HG03565 (cell line): Measurements from ENCODE around the gene MIB1.

ENCODE experiments used
- ATAC-seq: cut with Tn5 transposase; IDR thresholded peaks from one replicate; pipeline ENCODE4 v1.9.1; 2021; ENCODE audit warnings: mild to moderate bottlenecking, moderate library complexity; ENCODE audit not compliant: unreplicated experiment

Gene MIB1

DNA sequence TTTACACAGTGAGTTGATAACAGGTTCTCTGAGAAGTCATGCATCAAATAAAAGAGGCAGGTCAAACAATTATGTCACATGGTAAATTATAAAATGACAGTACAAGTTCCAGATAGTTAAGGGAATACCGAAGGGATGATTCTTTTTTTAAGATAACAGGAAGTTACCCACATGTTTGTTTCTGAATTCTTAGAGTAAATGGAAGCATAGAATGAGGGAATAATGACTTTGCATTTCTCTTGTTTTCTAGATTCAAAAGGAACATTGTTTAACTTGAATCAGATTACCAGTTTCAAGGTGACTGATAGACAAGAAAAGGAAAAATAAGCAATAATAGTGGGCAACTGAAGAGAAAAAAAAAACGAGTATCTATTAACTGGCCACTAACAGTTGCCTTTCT lies 124.5 kb downstream of the MIB1 start:
- no peak for ATAC-seq

- no peak for ATAC-seq
Observed at GRCh38 chr18:21868770-21869169, 128.2 kb downstream of the MIB1 start.

DNA sequence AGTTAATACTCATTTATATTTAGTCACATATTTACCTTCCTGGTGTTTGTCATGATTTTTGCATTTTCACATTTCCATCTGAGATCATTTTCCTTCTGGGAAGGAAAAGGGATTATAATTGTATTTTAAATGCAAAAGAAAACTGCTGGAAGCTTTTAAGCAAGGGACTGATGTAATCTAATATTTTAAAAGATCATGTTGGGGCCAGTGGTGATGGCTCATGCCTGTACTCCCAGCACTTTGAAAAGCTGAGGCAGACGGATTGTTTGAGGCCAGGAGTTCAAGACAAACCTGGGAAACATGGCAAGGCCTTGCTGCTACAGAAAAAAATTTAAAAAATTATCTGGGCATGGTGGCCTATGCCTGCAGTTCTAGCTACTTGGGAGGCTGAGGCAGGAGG lies 149.0 kb downstream of the MIB1 start:
- no peak for ATAC-seq

GRCh38 chr18:21894619-21895367 lies 154.2 kb downstream of the MIB1 start:
- ATAC-seq = no peak

GRCh38 chr18:21896732-21897336 lies 156.2 kb downstream of the MIB1 start:
- ATAC-seq = no peak

DNA sequence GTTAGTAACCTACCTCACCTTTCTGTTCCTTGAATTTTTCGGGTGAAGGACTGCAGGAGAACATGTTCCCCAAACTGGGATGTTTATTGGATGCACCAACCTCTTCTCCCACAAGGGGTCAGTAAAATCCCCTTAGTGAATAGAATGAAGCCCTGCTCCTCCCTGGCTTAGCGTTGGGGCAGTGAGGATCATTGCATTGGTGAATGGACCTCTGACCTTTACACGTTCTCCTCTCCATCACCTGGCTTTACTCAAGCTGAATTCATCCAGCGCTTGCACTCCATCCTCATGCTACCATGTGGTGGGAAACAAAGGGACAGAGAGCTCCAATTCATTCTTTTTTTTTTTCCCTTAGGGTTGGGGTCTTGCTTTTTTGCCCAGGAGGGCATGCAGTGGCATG lies 157.2 kb downstream of the MIB1 start:
- peak; percentile 60 for ATAC-seq

- no peak for ATAC-seq
Observed at GRCh38 chr18:21900605-21901352, 160.2 kb downstream of the MIB1 start.

DNA sequence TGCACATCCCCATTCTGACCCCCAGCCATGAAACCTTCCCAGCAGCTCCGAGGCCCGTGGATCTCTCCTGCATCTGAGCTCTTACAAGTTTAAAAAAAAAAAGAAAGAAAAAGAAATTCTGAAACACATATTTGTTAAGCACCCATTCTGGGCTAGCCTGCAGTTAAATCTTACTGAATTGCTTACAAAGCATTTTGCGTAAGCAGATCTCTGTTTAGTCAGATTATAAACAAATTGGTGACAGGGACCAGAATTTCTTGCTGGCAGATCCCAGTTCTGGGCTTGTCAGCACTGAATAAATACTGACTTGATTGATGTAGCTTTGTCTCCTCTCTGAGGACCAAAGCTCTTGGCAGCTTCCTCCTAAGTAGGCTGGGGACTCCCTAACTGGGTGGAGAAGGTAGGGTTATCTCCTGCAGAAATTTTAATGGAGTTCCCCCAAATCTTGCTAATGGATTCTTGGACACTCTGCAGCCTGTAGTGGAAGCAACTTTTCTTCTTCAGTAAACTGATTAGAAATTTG lies 160.9 kb downstream of the MIB1 start:
- ATAC-seq = no peak

DNA sequence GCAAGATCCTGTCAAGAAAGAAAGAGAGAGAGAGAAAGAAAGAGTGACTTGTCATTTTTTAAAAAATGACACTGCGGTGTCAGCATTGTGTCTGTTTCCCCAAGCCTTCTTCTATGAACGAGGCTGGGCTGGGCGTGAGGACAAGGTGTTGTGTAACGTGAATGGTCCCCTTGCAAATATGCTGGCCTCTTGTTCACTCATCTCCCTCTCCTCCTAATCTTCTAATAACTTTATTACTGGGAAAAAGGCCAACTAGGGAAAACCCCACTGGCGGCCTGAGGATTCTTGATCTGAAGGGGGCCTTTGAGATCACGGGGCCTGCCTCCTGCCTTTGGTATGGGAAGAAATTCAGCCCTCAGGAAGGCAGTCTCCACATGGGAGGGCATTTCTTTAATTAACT lies 163.1 kb downstream of the MIB1 start:
- no peak for ATAC-seq

- ATAC-seq = no peak
Observed at GRCh38 chr18:21904856-21905255, 164.3 kb downstream of the MIB1 start.

DNA sequence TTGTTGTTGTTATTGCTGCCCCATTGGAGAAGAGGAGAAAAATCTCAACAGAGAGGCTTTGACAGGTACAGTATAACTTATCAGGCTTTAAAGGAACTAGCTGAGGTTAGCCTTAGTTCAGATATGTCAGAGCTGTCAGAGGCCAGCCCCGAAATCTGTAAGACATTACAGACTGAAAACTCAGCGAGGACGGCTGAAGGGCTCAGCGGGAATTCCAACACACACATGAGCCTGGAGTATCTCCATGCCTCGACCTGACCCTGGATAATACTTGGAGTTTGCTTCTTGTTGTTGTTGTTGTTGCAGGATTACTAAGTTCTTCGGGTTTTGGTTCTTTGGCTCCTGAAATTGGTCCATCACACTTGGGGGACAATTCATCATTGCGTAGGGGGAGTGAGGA lies 166.9 kb downstream of the MIB1 start:
- ATAC-seq = no peak

GRCh38 chr18:21908711-21909110 lies 168.1 kb downstream of the MIB1 start:
- no peak for ATAC-seq

- no peak for ATAC-seq
Observed at GRCh38 chr18:21910906-21911305, 170.3 kb downstream of the MIB1 start.

GRCh38 chr18:21911551-21911950 lies 171.0 kb downstream of the MIB1 start:
- no peak for ATAC-seq

DNA sequence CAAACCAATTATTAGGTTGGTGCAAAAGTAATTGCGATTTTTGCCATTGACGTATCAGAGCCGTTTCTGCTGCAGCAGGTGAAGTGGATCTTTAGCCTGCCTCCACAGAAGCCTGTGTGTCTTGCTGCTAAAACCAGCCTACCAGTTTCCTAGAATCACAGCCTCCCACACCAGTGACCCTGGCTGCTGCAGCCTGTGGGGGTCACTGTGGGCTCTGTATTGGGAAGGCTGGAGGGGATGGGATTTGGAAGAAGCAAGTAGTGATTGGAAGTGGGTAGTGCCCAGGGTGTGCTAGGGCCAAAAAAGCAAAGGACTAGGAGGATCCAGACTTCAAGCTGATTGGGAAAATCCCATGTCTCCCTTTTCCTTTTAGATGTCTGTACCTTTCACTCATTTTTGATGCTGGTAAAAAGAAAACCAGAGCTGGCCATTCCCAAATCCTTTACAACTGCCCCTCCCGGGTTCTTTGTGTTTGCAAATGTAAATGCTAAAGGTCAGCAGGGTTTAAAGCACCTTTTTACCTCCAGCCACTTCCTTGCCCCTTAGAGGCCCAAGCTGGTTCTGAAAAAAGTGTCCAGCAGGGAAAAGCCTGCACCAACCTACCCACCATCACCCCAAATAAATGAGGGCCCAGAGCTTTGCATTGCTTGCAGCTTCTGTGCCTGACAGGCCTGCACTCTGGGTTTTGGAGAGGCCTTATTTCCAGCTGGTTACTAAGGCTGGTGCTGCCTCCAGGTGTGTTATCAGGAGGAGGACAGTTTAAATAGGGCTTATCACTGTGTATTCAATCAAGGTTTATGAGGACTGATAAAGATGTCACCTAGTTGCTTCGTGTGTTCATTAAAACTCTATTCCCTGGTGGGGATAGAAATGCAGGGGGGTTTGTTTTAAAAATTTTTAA lies 172.0 kb downstream of the MIB1 start:
- no peak for ATAC-seq

- no peak for ATAC-seq
Observed at GRCh38 chr18:21914739-21915319, 174.2 kb downstream of the MIB1 start.

- no peak for ATAC-seq
Observed at GRCh38 chr18:21915546-21915945, 175.0 kb downstream of the MIB1 start.

GRCh38 chr18:21916594-21916993 lies 176.0 kb downstream of the MIB1 start:
- no peak for ATAC-seq

- no peak for ATAC-seq
Observed at GRCh38 chr18:21918693-21919092, 178.1 kb downstream of the MIB1 start.
